ENCODE measurements around the gene PHF24.

PHF24 gene

GRCh38 chr9:34984049-34984448 is 26.0 kb downstream of the PHF24 start:
- peak; percentile 68 for DNase-seq (ENCODE audit: low spot score)
- no peak overlapping the region for H3K27ac ChIP-seq
- no peak overlapping the region for H3K4me3 ChIP-seq
- TF ChIP-seq, protein P1, sequence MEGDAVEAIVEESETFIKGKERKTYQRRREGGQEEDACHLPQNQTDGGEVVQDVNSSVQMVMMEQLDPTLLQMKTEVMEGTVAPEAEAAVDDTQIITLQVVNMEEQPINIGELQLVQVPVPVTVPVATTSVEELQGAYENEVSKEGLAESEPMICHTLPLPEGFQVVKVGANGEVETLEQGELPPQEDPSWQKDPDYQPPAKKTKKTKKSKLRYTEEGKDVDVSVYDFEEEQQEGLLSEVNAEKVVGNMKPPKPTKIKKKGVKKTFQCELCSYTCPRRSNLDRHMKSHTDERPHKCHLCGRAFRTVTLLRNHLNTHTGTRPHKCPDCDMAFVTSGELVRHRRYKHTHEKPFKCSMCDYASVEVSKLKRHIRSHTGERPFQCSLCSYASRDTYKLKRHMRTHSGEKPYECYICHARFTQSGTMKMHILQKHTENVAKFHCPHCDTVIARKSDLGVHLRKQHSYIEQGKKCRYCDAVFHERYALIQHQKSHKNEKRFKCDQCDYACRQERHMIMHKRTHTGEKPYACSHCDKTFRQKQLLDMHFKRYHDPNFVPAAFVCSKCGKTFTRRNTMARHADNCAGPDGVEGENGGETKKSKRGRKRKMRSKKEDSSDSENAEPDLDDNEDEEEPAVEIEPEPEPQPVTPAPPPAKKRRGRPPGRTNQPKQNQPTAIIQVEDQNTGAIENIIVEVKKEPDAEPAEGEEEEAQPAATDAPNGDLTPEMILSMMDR (IDR thresholded peaks at IDR 0.05), result no peak

- TF ChIP-seq, protein P1 (IDR thresholded peaks at IDR 0.05), result peak; percentile 57
- DNase-seq (ENCODE audit: low spot score), result peak; percentile 70
- no peak overlapping the region for H3K27ac ChIP-seq
- H3K4me3 ChIP-seq, result no peak overlapping the region
These were observed 27.3 kb downstream of the PHF24 start for GRCh38 chr9:34985311-34985899.

GRCh38 chr9:34986540-34987047 is 28.5 kb downstream of the PHF24 start:
- no peak overlapping the region for H3K27ac ChIP-seq
- TF ChIP-seq, protein P1 (IDR thresholded peaks at IDR 0.05), result no peak
- peak; percentile 77 for DNase-seq (ENCODE audit: low spot score)

DNA sequence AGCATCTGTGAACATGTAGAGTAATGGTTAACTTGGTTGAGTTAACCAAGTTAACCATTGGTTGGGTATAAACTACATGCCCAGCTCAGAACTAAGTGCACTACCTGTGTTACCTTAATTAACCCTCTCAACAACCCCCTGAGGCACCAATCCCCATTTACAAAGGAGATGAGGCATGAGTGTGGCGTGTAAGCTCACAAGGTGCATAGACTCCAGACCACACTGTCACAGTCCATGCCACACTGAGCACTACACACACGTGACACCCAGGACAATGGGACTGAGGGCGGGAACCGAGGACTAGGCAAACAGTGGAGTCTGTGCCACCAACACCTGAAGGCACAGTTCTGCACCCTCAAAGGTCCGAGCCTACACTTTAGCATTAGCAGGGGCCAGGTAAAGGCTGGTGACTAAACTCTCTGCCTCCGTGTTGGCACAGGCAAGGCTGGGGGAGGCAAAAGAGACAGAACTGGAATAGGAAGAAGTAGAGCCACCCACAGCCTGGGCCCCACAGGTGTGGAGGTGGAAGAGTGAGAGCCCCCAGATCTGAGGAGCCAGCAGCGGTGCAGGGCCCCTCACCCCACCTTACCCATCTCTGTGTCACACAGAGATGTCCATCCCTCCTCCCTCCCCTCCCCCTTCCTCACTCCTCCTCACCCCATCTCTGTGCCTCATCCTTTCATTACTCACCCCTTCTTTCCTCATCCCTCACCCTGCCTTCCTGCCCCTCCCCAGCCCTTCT is 29.2 kb downstream of the PHF24 start:
- TF ChIP-seq, protein P1 (IDR thresholded peaks at IDR 0.05), result no peak
- no peak overlapping the region for H3K4me3 ChIP-seq
- DNase-seq (ENCODE audit: low spot score), result peak; percentile 71
- H3K27ac ChIP-seq, result no peak overlapping the region

More at GRCh38 chr9:34986540-34987047, 28.5 kb downstream of the PHF24 start:
- no peak overlapping the region for H3K4me3 ChIP-seq

DNA sequence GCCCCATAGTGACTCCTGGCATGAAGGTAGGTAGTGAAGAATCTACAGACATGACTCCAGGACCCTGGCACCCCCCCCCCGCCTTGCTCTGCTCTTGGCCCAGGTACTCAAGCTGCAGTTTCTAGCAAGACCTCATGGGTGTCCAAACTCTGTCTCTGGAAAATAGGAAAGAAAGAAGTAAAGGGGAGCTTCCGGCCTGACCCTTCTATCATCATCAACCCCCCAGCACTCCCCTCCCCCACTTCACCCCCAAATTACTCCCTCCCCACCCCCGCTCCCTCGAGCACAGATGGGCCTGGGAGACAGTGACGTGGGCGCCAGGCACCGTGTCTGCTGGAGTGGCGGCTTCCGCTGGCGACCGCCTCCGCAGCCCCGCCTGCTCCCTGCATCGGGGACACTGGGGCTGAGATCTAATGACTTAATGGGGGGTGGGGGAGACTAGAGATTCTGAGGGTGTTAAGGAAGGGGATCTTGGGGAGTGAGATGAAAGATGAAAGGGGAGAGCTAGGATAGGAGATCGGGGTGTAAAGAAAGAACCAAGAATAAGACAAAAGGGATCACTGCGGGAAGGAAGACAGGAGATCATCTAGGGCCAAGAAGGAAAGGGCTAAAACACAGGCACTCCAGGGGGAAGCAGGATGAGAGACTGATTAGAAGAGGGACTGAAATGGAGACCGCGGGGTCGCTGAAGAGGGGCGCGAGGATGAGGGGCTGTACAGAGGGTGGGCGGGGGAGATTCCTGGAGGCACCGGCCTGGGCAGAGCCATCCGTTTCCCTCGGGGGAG is 30.3 kb downstream of the PHF24 start:
- DNase-seq (ENCODE audit: low spot score), result peak; percentile 76
- Histone ChIP-seq H3K27ac (peak overlapping the region; percentile 79 to 85), H3K4me3 (peak overlapping the region; percentile 97)
- TF ChIP-seq, protein P1 (IDR thresholded peaks at IDR 0.05), result no peak

DNA sequence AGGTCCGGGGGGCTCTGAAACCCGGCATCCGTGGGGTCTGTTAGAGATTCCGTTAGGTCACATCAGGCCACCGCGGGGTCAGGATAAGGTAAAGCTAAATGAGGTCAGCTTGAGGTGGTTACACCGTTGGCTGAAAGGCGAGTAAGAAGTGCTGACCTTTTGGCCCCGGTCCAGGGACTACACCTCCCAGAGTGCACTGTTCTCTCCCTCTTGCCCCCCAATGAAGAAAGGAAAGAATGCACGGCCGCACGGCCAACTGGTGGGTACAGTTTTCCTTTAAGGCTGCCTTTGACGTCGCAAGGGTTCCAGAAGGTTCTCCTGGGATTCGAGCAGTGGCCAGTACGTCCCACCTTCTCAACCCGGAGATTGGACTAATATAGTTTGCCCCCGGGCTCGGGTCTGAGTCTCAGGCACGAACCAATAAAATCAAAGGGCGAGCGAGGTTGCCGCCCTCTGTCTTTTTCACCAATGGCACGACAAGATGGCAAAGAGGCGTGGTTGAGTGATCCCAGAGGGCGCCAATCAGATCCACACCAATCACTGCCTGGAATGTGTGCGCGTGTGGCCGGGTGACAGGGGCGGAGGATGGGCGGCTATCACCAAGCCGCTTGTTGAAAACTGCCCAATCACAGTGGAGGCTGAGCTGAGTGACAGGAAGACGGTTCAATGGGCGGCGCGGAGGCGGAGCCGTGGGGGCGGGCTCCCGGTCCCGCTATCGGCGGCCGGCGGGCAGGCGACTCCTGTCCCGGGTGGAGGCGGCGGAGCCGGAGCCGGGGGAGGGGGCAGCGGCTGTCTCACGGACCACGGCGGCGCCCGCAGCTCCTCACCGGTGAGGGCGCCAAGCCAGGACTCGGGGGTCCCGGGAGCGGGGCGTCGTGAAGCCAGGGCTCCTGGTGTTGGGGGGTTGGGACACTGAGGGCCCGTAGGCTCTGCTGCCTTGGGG is 31.2 kb downstream of the PHF24 start, which contains the start of gene DNAJB5:
TSS of gene DNAJB5 (plus strand) at position 743 of the 943 bp plus-strand sequence. CDS start 886 bp downstream, outside the sequence.
- DNase-seq (ENCODE audit: low spot score), result peak; percentile 100
- TF ChIP-seq, protein P1 (IDR thresholded peaks at IDR 0.05), result no peak
- H3K4me3 ChIP-seq, result peak within 1 kb of the TSS; percentile 97
- peak within 1 kb of the TSS; percentile 97 to 99 for H3K27ac ChIP-seq
